HL-60 (cell line): Measurements from ENCODE around the gene FGF22.

ENCODE experiments used
- CTCF ChIP-seq: IDR thresholded peaks from one replicate; pipeline ENCODE4 v1.5.1; 2011; ENCODE audit warnings: low read length, control low read depth, inconsistent platforms; ENCODE audit not compliant: insufficient read depth
- GABPA ChIP-seq: IDR thresholded peaks from 2 replicates; pipeline ENCODE4 v1.6.1; 2012; ENCODE audit warnings: low read depth
- POLR2AphosphoS5 ChIP-seq: IDR thresholded peaks from 2 replicates; pipeline ENCODE4 v1.6.1; 2012; ENCODE audit warnings: low read depth

GRCh38 chr19:596263-596655, 43.4 kb upstream of the FGF22 start:
- no peak for TF ChIP-seq CTCF
- TF ChIP-seq GABPA, result no peak
- TF ChIP-seq POLR2AphosphoS5, result no peak
